ENCODE results near the gene USP46.

Gene USP46

DNA sequence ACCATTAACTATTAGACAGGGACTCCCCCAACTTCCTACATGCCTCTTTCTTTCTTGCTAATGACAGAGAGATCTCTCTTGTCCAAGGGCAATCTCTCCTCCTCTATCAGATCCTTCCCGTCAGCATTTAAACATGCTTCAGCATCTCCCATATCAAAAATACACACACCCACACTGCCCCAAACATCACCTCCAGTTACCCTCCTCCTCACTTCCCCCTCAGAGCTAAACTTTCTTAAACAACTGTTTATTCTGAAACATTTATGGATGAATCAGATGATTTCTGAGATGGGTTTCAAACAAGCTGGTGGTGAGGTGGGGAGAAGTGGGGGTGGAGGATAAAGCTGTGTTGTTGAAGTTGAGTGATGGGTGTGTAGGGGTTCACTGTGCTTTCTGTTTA is 23.5 kb downstream of the USP46 start:
- TF ChIP-seq, protein P1, sequence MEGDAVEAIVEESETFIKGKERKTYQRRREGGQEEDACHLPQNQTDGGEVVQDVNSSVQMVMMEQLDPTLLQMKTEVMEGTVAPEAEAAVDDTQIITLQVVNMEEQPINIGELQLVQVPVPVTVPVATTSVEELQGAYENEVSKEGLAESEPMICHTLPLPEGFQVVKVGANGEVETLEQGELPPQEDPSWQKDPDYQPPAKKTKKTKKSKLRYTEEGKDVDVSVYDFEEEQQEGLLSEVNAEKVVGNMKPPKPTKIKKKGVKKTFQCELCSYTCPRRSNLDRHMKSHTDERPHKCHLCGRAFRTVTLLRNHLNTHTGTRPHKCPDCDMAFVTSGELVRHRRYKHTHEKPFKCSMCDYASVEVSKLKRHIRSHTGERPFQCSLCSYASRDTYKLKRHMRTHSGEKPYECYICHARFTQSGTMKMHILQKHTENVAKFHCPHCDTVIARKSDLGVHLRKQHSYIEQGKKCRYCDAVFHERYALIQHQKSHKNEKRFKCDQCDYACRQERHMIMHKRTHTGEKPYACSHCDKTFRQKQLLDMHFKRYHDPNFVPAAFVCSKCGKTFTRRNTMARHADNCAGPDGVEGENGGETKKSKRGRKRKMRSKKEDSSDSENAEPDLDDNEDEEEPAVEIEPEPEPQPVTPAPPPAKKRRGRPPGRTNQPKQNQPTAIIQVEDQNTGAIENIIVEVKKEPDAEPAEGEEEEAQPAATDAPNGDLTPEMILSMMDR (IDR thresholded peaks at IDR 0.05; ENCODE audit: borderline replicate concordance, insufficient read depth, low read depth, low read length) = no peak
- no peak overlapping the region for H3K4me3 ChIP-seq (ENCODE audit: low read depth, low read length)

DNA sequence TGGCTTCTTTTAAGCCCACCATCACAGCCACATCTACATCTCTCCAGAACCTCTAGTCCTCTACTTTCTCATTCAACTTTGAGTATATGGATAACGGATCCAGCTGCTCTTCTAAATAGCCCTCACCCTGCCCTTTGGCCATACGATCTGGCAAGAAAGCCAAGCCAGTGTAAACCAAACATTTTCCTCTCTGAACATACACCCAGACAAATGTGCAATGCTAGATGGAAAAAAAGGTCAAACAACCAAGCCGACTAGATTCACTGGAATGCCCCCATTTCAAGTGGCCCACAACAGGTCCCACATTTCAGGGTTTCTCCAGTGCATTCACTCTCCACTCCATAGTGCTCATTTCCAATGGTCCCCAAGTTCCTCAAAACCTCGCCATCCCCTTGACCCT is 24.0 kb downstream of the USP46 start:
- TF ChIP-seq, protein P1 (IDR thresholded peaks at IDR 0.05; ENCODE audit: borderline replicate concordance, insufficient read depth, low read depth, low read length) = no peak
- no peak overlapping the region for H3K4me3 ChIP-seq (ENCODE audit: low read depth, low read length)

DNA sequence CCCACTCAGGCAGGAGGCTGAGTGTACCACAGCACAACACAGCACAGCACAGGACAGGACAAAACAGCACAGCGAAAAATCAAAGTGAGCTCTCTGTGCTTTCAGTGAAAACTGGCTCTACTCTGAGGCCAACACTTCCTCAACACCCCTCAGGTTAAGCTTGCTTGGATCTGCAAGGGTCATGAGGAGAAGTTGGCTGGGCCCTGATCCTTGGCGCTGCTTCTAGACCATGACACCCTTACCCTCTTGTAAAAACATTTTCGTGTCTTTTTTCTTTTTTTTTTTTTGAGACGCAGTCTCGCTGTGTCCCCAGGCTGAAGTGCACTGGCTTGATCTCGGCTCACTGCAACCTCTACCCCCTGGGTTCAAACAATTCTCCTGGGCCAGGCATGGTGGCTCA is 25.3 kb downstream of the USP46 start:
- H3K4me3 ChIP-seq (ENCODE audit: low read depth, low read length) = no peak overlapping the region
- TF ChIP-seq, protein P1 (IDR thresholded peaks at IDR 0.05; ENCODE audit: borderline replicate concordance, insufficient read depth, low read depth, low read length) = no peak

DNA sequence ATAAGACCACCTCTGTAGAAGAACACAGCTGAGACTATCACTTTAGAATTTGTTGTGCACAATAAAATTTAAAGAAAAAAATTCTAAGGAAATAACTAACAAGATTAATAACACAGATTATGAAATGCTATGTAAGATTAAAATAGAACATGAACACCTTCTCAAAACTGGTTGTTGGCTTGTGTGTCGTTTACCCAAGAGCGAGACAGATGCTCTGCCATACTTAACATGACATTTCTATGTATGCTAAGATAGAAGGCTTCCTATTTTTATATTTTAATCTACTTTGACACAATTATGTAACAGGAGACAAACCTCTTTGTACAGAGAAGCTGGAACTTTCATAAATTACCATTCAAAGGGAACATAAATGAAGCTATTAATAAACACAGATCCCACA is 30.1 kb downstream of the USP46 start:
- TF ChIP-seq, protein P1 (IDR thresholded peaks at IDR 0.05; ENCODE audit: borderline replicate concordance, insufficient read depth, low read depth, low read length) = no peak
- no peak overlapping the region for H3K4me3 ChIP-seq (ENCODE audit: low read depth, low read length)

DNA sequence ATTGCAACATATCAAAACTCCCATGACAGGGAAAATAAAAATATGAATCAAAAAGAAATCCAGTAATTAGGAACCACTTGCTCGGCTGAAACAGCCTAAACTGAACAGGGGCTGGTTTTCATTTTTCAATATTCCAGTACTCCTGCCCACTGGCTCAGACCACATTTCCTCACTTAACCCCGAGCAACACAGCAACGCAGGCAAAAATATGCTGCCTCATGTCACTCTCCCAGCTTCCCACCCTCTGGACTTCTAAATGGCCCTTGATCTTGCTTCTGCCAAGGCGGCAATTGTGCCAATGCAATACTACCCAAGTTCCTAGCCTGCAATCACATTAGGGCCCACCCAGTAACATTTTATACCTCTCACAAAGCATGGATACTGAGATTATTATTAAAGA is 30.6 kb downstream of the USP46 start:
- no peak overlapping the region for H3K4me3 ChIP-seq (ENCODE audit: low read depth, low read length)
- TF ChIP-seq, protein P1 (IDR thresholded peaks at IDR 0.05; ENCODE audit: borderline replicate concordance, insufficient read depth, low read depth, low read length) = no peak

DNA sequence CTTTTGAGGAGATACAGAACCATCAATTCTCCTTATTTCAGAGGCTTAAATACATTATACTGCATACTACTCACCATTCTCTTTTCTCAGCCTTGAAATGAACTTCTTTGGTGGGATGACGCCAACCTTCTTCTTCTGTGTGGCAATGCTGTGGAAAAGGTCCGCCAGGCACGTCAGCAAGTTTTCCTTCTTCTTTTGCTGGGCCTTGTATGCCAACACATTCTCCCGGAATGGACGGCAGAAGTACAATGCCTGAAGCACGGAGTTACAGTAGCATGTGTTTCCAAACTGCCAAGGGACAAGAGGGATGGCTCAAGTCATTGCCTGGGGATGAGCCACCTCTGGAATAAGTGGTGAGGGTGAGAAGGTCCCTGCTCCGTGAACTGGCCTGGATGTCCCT is 31.2 kb downstream of the USP46 start:
- no peak overlapping the region for H3K4me3 ChIP-seq (ENCODE audit: low read depth, low read length)
- TF ChIP-seq, protein P1 (IDR thresholded peaks at IDR 0.05; ENCODE audit: borderline replicate concordance, insufficient read depth, low read depth, low read length) = no peak

DNA sequence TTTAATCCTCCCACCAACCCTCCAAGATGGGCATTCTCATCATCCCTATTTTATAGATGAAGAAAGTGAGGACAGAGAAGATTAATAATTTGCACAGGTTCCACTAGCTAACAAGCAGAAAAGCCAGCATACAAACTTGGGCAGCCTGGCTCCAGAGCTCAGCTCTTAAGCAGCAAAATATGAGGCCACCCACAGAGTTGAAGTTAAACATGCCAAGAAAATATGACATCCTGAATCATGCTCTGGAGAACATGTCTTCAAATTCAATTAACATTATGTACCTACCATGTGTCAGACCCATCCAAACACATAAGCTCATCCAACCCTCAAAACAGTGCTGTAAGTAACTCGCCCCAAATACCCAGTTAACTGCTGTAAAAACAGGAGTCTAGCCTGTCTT is 33.9 kb downstream of the USP46 start:
- TF ChIP-seq, protein P1 (IDR thresholded peaks at IDR 0.05; ENCODE audit: borderline replicate concordance, insufficient read depth, low read depth, low read length) = no peak
- H3K4me3 ChIP-seq (ENCODE audit: low read depth, low read length) = no peak overlapping the region
